Measurements from ENCODE around the gene GRID1.

DNA sequence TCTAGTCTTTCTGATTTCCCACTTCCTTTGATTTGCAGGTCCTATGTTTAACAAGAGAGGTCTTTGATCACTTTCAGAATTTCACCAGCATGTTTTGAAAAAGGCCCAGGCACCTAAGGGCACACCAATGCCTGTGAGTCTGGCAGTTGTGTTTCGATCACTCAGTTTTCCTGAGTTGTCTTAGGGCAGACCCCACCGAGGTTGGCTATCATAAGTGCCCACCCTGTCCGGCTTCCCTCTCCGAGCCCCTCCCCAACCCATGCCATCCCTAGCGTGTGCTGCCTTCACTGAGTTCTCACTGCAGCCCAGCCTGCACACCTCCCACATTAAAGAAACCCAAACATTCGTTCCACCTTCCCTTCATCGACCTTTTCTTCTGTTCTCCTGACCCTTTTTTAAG lies 257.9 kb downstream of the GRID1 start:
- no peak for TF ChIP-seq GATA2 (IDR thresholded peaks at IDR 0.05; ENCODE audit: low read depth, low read length)
- TF ChIP-seq GATA3 (IDR thresholded peaks at IDR 0.05; ENCODE audit: low read depth, low read length): no peak

All from SH-SY5Y (cell line).